SK-N-MC (cell line): Measurements from ENCODE around the gene CPM.
"Not testable (repeated sequence)": the region's sequence is repeated elsewhere in the genome, so short reads cannot be mapped to it uniquely, and the experiment has no call there.

ENCODE experiments used
- DNase-seq: peaks from one replicate; pipeline ENCODE4 v3.0.0-alpha.2; 2011; ENCODE audit warnings: low read depth, low spot score
- H3K27ac ChIP-seq: fragments of 200-600 bp; sonication (generic); 2 replicates; pipeline ENCODE4 v1.5.1; 2016; ENCODE audit warnings: mixed run types
- H3K36me3 ChIP-seq: fragments of 200-600 bp; sonication (generic); 2 replicates; pipeline ENCODE4 v1.6.1; 2017; ENCODE audit warnings: antibody characterized with exemption, low read length, mixed read lengths; ENCODE audit not compliant: insufficient read depth
- H3K4me3 ChIP-seq: fragments of 200-600 bp; sonication (generic); 2 replicates; pipeline ENCODE4 v1.5.1; 2016
- H3K9ac ChIP-seq: fragments of 200-600 bp; sonication (generic); 2 replicates; pipeline ENCODE4 v1.8.0; 2017; ENCODE audit warnings: mixed run types, mixed read lengths; ENCODE audit not compliant: insufficient read length
- H3K9me3 ChIP-seq: fragments of 200-600 bp; sonication (generic); 2 replicates; pipeline ENCODE4 v1.6.1; 2017; ENCODE audit warnings: low read depth, mild to moderate bottlenecking, antibody characterized with exemption, low read length, moderate library complexity, mixed read lengths
- EZH2 ChIP-seq: fragments of 200-600 bp; sonication (generic); IDR thresholded peaks from one replicate; pipeline ENCODE4 v1.6.1; 2017; ENCODE audit warnings: antibody characterized with exemption
- FOXP2 ChIP-seq: optimal IDR thresholded peaks from 2 replicates; pipeline ENCODE3; 2011; ENCODE audit warnings: mild to moderate bottlenecking, moderate library complexity; ENCODE audit not compliant: insufficient read depth; ENCODE audit errors: extremely low read length, control extremely low read depth
- POLR2AphosphoS5 ChIP-seq: IDR thresholded peaks from 2 replicates; pipeline ENCODE4 v1.6.1; 2012; ENCODE audit warnings: mild to moderate bottlenecking, low read depth, low read length, borderline replicate concordance

Gene CPM

GRCh38 chr12:68871396-68871795 is 61.6 kb downstream of the CPM start:
- no peak overlapping the region for H3K4me3 ChIP-seq
- no peak for TF ChIP-seq EZH2
- TF ChIP-seq FOXP2, result no peak
- TF ChIP-seq POLR2AphosphoS5, result no peak

DNA sequence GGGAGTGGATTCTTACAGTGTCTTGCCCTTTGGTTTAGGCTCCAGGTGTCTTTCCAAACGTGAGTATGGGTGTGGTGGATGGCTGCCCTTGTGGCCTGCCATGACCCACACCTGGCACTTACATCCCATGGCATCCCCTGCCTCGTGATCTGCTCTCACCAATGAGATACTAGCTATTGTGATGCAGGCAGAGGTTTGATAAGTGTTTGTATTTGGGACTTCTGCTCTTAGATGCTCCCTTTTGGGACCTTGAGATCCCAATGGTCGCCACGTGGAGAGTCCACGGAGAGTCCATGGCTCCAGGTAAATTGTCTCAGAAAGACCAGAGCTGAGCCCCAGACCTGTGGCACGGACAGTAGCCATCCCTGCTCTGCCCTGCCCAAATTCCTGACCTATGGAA is 62.5 kb downstream of the CPM start:
- Histone ChIP-seq H3K9me3 (no peaks in the 10 kb centered on the region), H3K27ac (no peak overlapping the region), H3K9ac (no peak overlapping the region), H3K36me3 (no peaks in the 10 kb centered on the region), H3K4me3 (no peak overlapping the region)
- DNase-seq, result no peak
- TF ChIP-seq POLR2AphosphoS5 (no peak), FOXP2 (no peak), EZH2 (no peak)

More at GRCh38 chr12:68871396-68871795, 61.6 kb downstream of the CPM start:
- no peaks in the 10 kb centered on the region for H3K9me3 ChIP-seq
- H3K9ac ChIP-seq, result no peak overlapping the region
- H3K36me3 ChIP-seq, result no peaks in the 10 kb centered on the region
- no peak overlapping the region for H3K27ac ChIP-seq
- no peak for DNase-seq

DNA sequence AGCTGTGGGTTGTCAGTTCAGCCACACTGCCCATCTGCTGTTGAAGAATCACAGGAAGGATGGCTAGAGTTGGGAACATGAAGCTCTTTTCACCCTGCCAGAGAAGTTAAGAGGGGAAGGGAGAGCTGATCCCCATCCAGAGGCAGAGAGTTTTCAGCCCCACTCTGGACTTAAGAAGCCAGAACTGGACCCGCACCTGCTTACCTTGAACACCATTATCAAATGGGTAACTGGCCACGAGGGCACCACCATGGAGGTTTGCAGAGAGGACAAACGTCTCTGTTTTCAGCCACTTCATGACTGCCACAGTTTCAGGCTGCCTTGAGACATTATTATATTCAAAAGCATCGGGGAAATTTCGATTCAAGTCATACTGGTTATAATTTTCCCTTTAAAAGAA is 63.0 kb downstream of the CPM start:
- H3K9ac ChIP-seq, result no peak overlapping the region
- H3K27ac ChIP-seq, result no peak overlapping the region
- H3K36me3 ChIP-seq, result no peaks in the 10 kb centered on the region

GRCh38 chr12:68868043-68868790 is 64.8 kb downstream of the CPM start:
- no peak overlapping the region for H3K9ac ChIP-seq
- H3K27ac ChIP-seq, result no peak overlapping the region
- no peak for TF ChIP-seq FOXP2
- no peak for TF ChIP-seq POLR2AphosphoS5
- TF ChIP-seq EZH2, result no peak
- H3K36me3 ChIP-seq, result no peaks in the 10 kb centered on the region
- H3K4me3 ChIP-seq, result no peak overlapping the region
- H3K9me3 ChIP-seq, result no peaks in the 10 kb centered on the region
- DNase-seq, result no peak

More for the DNA sequence above, 63.0 kb downstream of the CPM start:
- Histone ChIP-seq H3K4me3 (no peak overlapping the region), H3K9me3 (no peaks in the 10 kb centered on the region)
- no peak for DNase-seq
- TF ChIP-seq POLR2AphosphoS5 (no peak), FOXP2 (no peak), EZH2 (no peak)

GRCh38 chr12:68867606-68868005 is 65.4 kb downstream of the CPM start:
- Histone ChIP-seq H3K9ac (no peak overlapping the region), H3K9me3 (no peaks in the 10 kb centered on the region), H3K27ac (no peak overlapping the region), H3K36me3 (no peaks in the 10 kb centered on the region), H3K4me3 (no peak overlapping the region)
- TF ChIP-seq EZH2 (no peak), FOXP2 (no peak), POLR2AphosphoS5 (no peak)
- no peak for DNase-seq

GRCh38 chr12:68866950-68867349 is 66.0 kb downstream of the CPM start:
- Histone ChIP-seq H3K4me3 (no peak overlapping the region), H3K36me3 (no peaks in the 10 kb centered on the region), H3K9ac (no peak overlapping the region), H3K27ac (no peak overlapping the region), H3K9me3 (no peaks in the 10 kb centered on the region)
- TF ChIP-seq EZH2, result no peak
- peak; percentile 36; the same call in 1 of the 2 replicates for TF ChIP-seq POLR2AphosphoS5
- TF ChIP-seq FOXP2, result peak; percentile 6
- DNase-seq, result peak; percentile 52

DNA sequence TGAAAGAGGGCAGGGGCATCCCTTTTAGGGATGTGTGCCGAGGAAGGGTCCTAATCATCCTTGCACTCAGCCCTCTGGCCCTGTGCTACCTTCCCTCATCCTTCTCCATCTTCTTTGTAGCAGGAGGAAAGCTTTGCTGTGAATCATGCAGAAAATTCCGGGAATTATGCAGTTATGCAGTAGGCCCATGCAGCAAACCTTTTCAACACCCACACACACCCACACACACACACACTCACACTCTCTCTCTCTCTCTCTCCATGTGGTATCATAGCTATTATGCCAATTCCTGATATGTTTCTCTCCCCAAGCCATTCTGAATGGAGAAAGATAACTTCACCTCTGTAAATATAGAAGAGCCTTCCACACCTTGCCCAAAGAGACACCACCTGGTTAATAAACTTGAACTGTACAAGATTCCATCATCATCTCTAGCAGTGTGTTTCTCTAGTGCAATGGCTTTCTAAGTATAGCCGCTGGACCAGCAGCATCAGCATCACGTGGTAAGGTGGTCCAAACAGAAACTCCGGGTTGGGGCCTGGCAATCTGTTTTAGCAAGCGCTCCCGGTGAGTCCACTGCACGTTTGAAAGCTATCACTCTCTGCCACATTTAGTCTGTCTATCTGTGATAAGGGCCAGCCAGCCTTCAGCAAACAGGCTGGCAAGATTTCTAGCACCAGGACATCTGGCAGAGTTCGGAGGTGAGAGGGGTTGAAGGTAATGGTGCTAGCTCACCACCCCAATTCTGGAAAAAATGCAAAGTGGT is 67.4 kb downstream of the CPM start:
- H3K9me3 ChIP-seq, result no peaks in the 10 kb centered on the region
- TF ChIP-seq EZH2 (no peak), FOXP2 (no peak), POLR2AphosphoS5 (no peak)
- no peak overlapping the region for H3K4me3 ChIP-seq
- no peak overlapping the region for H3K27ac ChIP-seq
- DNase-seq, result no peak
- no peaks in the 10 kb centered on the region for H3K36me3 ChIP-seq
- no peak overlapping the region for H3K9ac ChIP-seq

DNA sequence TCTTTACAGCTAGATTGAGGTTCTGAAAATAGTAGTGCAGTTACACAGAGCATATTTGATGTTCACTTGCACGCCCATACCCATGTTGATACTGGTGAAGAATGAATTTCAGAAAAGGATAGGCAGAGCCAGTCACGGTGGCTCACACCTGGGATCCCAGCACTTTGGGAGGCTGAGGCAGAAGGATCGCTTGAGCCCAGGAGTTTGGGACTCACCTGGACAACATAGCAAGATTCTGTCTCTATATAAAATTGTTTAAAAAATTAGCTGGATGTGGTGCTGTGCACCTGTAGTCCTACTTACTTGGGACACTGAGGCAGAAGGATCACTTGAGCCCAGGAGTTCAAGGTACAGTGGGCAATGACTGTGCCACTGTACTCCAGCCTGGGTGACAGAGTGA is 68.4 kb downstream of the CPM start:
- no peak for TF ChIP-seq POLR2AphosphoS5
- TF ChIP-seq EZH2, result no peak
- TF ChIP-seq FOXP2, result no peak
- H3K9ac ChIP-seq, result no peak overlapping the region

DNA sequence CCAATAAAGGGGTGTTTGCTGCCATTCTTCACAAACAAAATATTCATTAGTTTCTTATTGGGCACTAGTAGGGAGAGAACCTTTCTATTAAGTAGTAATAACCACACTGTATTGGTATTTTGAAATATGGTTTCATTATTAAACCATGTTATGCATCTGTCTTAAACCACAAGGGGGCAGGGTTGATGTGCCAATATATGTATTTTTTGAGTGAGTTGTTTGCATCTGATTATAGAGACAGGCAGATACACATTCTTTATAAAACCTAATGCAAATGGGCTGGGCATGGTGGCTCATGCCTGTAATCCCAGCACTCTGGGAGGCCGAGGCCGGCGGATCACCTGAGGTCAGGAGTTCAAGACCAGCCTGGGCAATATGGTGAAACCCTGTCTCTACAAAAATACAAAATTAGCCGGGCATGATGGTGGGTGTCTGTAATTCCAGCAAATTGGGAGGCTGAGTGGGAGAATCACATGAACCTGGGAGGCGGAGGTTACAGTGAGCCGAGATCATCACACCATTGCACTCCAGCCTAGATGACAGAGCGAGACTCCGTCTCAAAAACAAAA is 69.0 kb downstream of the CPM start:
- H3K27ac ChIP-seq, H3K36me3 ChIP-seq, H3K9ac ChIP-seq, H3K9me3 ChIP-seq: not testable (repeated sequence)
- peak; percentile 48 for DNase-seq
- peak overlapping the region; percentile 3; the same call in 1 of the 2 replicates for H3K4me3 ChIP-seq

More for the DNA sequence above, 68.4 kb downstream of the CPM start:
- Histone ChIP-seq H3K9me3 (no peaks in the 10 kb centered on the region), H3K27ac (no peak overlapping the region), H3K36me3 (no peaks in the 10 kb centered on the region), H3K4me3 (no peak overlapping the region)
- no peak for DNase-seq
